NCI-H82 (cell line): ENCODE results near the gene CYTH3.

Source experiments
- DNase-seq: peaks from one replicate; lab custom pipeline; 2025; lab: John Stamatoyannopoulos, UW

CYTH3 gene

GRCh38 chr7:6256677-6257535, 15.5 kb downstream of the CYTH3 start:
- DNase-seq: no peak

GRCh38 chr7:6256109-6256483, 16.3 kb downstream of the CYTH3 start:
- DNase-seq: peak; percentile 15

GRCh38 chr7:6254866-6255265, 17.6 kb downstream of the CYTH3 start:
- DNase-seq: no peak

- DNase-seq: no peak
Observed at GRCh38 chr7:6252748-6253147, 19.7 kb downstream of the CYTH3 start.

GRCh38 chr7:6252341-6252746, 20.1 kb downstream of the CYTH3 start:
- no peak for DNase-seq

- no peak for DNase-seq
Observed at GRCh38 chr7:6251653-6252052, 20.8 kb downstream of the CYTH3 start.

- no peak for DNase-seq
Observed at GRCh38 chr7:6250364-6250833, 22.0 kb downstream of the CYTH3 start.

GRCh38 chr7:6249043-6249442, 23.4 kb downstream of the CYTH3 start:
- no peak for DNase-seq

GRCh38 chr7:6248581-6248980, 23.8 kb downstream of the CYTH3 start:
- DNase-seq: no peak

GRCh38 chr7:6246251-6246917, 26.0 kb downstream of the CYTH3 start:
- DNase-seq: no peak

GRCh38 chr7:6244021-6244420, 28.4 kb downstream of the CYTH3 start:
- DNase-seq: no peak

- DNase-seq: no peak
Observed at GRCh38 chr7:6243168-6243567, 29.3 kb downstream of the CYTH3 start.

GRCh38 chr7:6242561-6242960, 29.9 kb downstream of the CYTH3 start:
- DNase-seq: no peak

- no peak for DNase-seq
Observed at GRCh38 chr7:6241607-6241973, 30.8 kb downstream of the CYTH3 start.

GRCh38 chr7:6238309-6238925, 34.0 kb downstream of the CYTH3 start:
- DNase-seq: no peak

- DNase-seq: no peak
Observed at GRCh38 chr7:6237730-6238129, 34.7 kb downstream of the CYTH3 start.

- DNase-seq: no peak
Observed at GRCh38 chr7:6237011-6237410, 35.4 kb downstream of the CYTH3 start.

GRCh38 chr7:6235029-6235871, 37.2 kb downstream of the CYTH3 start:
- DNase-seq: no peak

GRCh38 chr7:6234384-6234783, 38.0 kb downstream of the CYTH3 start:
- no peak for DNase-seq

- no peak for DNase-seq
Observed at GRCh38 chr7:6232534-6232933, 39.9 kb downstream of the CYTH3 start.

- no peak for DNase-seq
Observed at GRCh38 chr7:6232116-6232515, 40.3 kb downstream of the CYTH3 start.

- no peak for DNase-seq
Observed at GRCh38 chr7:6231184-6231583, 41.2 kb downstream of the CYTH3 start.
